Measurements from ENCODE around the gene ABHD14A.
"Not testable (repeated sequence)": the region's sequence is repeated elsewhere in the genome, so short reads cannot be mapped to it uniquely, and the experiment has no call there.

ABHD14A gene

GRCh38 chr3:51974963-51975851 lies at the start of gene ABHD14A:
Gene ABHD14A (plus strand): TSS chr3:51975064. CDS start chr3:51975136, 72 bp downstream.
- peak; percentile 86 for DNase-seq

GRCh38 chr3:51927061-51927977 lies 47.5 kb upstream of the ABHD14A start:
- DNase-seq = no peak

- DNase-seq = no peak
Observed at GRCh38 chr3:51928438-51928837, 46.4 kb upstream of the ABHD14A start.

GRCh38 chr3:51928981-51929380 lies 45.9 kb upstream of the ABHD14A start:
- DNase-seq = not testable (repeated sequence)

GRCh38 chr3:51929420-51930003 lies 45.4 kb upstream of the ABHD14A start:
- DNase-seq = peak; percentile 18

GRCh38 chr3:51930439-51930838 lies 44.4 kb upstream of the ABHD14A start:
- no peak for DNase-seq

- no peak for DNase-seq
Observed at GRCh38 chr3:51931756-51932155, 43.1 kb upstream of the ABHD14A start.

- no peak for DNase-seq
Observed at GRCh38 chr3:51932471-51933370, 42.1 kb upstream of the ABHD14A start.

GRCh38 chr3:51933471-51934138 lies 41.3 kb upstream of the ABHD14A start:
- DNase-seq = no peak

GRCh38 chr3:51934139-51934850 lies 40.6 kb upstream of the ABHD14A start:
- DNase-seq = no peak

- no peak for DNase-seq
Observed at GRCh38 chr3:51934991-51935885, 39.6 kb upstream of the ABHD14A start.

GRCh38 chr3:51935886-51936755 lies 38.7 kb upstream of the ABHD14A start:
- no peak for DNase-seq

- no peak for DNase-seq
Observed at GRCh38 chr3:51937014-51937413, 37.9 kb upstream of the ABHD14A start.

GRCh38 chr3:51937611-51938450 lies 37.0 kb upstream of the ABHD14A start:
- DNase-seq = peak; percentile 15

GRCh38 chr3:51938780-51939425 lies 36.0 kb upstream of the ABHD14A start:
- no peak for DNase-seq

- DNase-seq = no peak
Observed at GRCh38 chr3:51940648-51941462, 34.0 kb upstream of the ABHD14A start.
